Naive B cell (primary cell): ENCODE results near the gene C1orf159. TPM values are rescaled to one million over a fixed set of nuclear protein-coding genes. Genes with fewer than 3 reads are reported as not detected.
A peak's percentile ranks its signal among the peaks of the same experiment; 100 is the strongest.

Experiments used
- ATAC-seq, 2 donors: fragments of 150-1000 bp; cut with Tn5 transposase; 2 replicates each; pipeline ENCODE4 v1.10.0; 2021; ENCODE audit warnings: low read depth in 2 of 2, mild to moderate bottlenecking in 2 of 2, moderate library complexity in 2 of 2
- DNase-seq: peaks from one replicate; pipeline ENCODE4 v3.0.0; 2022
- H3K27ac Mint-ChIP-seq, 6 donors: one replicate each; pipeline ENCODE4 v1.8.0; 2020 to 2022; ENCODE audit warnings: mild to moderate bottlenecking in 6 of 6, mixed read lengths in 6 of 6, moderate library complexity in 5 of 6, inconsistent platforms in 2 of 6
- H3K27me3 Mint-ChIP-seq, 3 donors: one replicate each; pipeline ENCODE4 v1.8.0; 2021 to 2022; ENCODE audit warnings: mixed read lengths in 3 of 3, mild to moderate bottlenecking in 1 of 3
- H3K36me3 Mint-ChIP-seq, 2 donors: one replicate each; pipeline ENCODE4 v1.8.0; 2020 to 2022; ENCODE audit warnings: mixed read lengths in 2 of 2, inconsistent platforms in 1 of 2, mild to moderate bottlenecking in 1 of 2
- H3K4me1 Mint-ChIP-seq, 3 donors: one replicate each; pipeline ENCODE4 v1.8.0; 2020 to 2022; ENCODE audit warnings: mixed read lengths in 3 of 3, inconsistent platforms in 1 of 3, mild to moderate bottlenecking in 1 of 3, moderate library complexity in 1 of 3
- H3K4me3 Mint-ChIP-seq, 8 donors: one replicate each; pipeline ENCODE4 v1.8.0; 2020 to 2022; ENCODE audit warnings: mild to moderate bottlenecking in 8 of 8, mixed read lengths in 8 of 8, moderate library complexity in 8 of 8, inconsistent platforms in 2 of 8
- H3K9me3 Mint-ChIP-seq, 7 donors: one replicate each; pipeline ENCODE4 v1.8.0; 2020 to 2022; ENCODE audit warnings: mixed read lengths in 7 of 7, mild to moderate bottlenecking in 5 of 7, inconsistent platforms in 2 of 7, moderate library complexity in 1 of 7
- polyA plus RNA-seq, 6 donors: library from polyadenylated mRNA; unstranded; fragments of 300-500 nt; fragmentation: Illumina TruSeq; gene quantifications; one replicate each; pipeline ENCODE4 v1.2.3, GENCODE V29; 2021; ENCODE audit warnings: low read depth in 6 of 6

C1orf159 gene
- polyA plus RNA-seq, 6 donors from 2014 or later: 2.0 to 6.3 (median 4.3) TPM; not detected in 1

DNA sequence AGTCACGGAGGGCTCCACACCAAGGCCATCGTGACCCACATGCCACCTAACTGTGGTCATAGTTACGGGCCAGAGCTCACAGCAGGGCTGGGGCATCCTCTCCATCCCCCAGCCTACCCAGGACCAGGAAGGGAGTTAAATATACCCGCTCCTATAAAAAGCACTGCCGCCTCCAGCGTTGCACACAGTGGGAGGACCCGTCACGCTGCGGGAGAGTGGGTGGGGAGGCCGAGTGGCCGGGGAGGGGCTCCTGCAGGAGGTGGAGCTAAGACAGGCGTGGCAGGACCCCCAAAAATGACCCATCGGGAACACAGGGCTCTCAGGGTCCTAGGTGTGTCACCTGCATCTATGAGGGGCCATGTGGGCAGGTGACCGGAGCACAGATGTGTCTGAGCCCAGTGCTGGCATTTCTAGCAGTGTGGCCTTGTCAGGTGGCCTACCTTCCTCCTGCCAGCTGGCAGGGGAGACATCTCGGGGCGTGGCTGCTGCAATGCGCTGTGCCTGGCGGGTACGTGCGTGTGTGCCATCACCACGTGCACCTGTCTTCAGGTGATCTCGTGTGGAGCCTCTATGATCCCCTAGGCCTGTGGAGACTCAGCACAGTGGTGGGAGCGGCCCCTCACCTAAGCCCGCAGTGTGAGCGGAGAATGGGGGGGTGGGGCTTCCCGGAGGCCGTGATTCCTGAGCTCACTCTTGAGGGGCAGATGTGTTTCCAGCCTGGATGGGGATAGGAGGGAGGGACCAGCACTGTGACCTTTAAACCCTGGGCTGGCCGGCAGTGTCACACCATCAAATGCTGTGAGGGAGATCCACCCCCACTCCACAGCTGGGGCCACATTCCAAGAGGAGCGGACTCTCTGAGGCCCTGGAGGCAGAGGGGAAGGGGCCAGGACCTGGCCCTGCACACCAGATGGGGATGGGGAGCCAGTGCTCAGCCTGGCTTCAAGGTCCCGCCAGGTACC lies 78.2 kb downstream of the C1orf159 start:
- Mint-ChIP-seq H3K27me3 (peaks cover 4 to 49% (median 31%) of the 10 kb centered on the region in 3 donors), H3K4me3 (peak overlapping the region in 3 of 8 donors; percentile 15 to 62 (median 41)), H3K36me3 (no peaks in the 10 kb centered on the region), H3K9me3 (no peaks in the 10 kb centered on the region), H3K27ac (no peak overlapping the region), H3K4me1 (peaks cover 21 to 38% (median 29%) of the 10 kb centered on the region in 3 donors)
- DNase-seq: no peak
- ATAC-seq: no peak

DNA sequence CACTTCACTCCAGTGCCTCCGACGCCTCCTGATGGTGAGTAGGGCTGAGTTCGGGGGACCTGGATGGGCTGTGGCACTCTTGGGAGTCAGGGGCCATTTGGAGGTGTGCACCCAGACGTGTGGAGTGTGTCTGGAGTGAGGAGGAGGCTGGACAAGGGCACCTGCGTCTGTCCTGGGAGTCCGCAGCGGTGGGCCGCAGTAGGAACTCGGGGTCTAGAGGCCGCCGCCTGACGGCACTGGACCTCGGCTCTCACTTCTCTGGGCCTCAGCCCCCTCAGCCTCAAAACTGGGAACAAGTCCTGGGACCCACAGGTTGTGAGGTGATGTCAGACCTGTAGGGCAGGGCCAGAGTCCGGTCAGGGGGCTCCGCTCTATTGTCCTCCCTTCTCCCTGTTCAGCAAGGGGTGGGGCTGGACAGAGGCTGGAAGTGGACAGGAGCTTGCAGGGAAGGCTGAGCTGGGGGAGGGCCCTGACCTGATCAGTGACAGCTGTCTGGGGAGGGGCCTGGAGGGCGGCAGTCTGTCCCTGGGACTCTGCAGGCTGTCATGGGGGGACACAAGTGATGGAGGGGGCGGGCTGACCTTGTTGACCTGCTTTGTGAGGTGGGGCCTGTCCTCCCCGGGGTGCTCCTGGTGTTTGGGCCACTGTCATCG lies 80.5 kb downstream of the C1orf159 start:
- Mint-ChIP-seq H3K4me3 (peak overlapping the region in 2 of 8 donors; percentile 23 to 32), H3K27me3 (peaks cover 4 to 57% (median 39%) of the 10 kb centered on the region in 3 donors), H3K9me3 (no peaks in the 10 kb centered on the region), H3K4me1 (peaks cover 30 to 49% (median 37%) of the 10 kb centered on the region in 3 donors), H3K27ac (peak overlapping the region in 1 of 6 donors; percentile 42), H3K36me3 (no peaks in the 10 kb centered on the region)
- ATAC-seq (no peak), DNase-seq (no peak)

DNA sequence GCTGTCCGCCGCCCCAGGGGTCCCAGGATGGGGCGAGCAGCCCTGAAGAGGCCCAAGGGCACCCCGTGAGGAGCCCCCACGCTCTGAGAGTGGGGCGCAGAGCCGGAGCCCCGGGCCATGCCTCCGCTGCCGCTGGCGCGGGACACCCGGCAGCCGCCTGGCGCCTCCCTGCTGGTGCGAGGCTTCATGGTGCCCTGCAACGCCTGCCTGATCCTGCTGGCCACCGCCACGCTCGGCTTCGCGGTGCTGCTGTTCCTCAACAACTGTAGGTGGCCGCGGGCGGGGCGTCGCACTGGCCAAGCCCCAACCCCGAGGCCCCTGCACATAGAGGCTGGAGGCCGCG lies 81.5 kb downstream of the C1orf159 start:
- H3K9me3 Mint-ChIP-seq: no peaks in the 10 kb centered on the region
- peaks cover 27 to 43% (median 31%) of the 10 kb centered on the region in 3 donors for H3K4me1 Mint-ChIP-seq
- H3K27ac Mint-ChIP-seq: peak overlapping the region in 3 of 6 donors; percentile 37 to 72 (median 57)
- ATAC-seq (no peak), DNase-seq (no peak)
- H3K4me3 Mint-ChIP-seq: peak overlapping the region in 7 of 8 donors; percentile 56 to 80 (median 69)
- H3K36me3 Mint-ChIP-seq: no peaks in the 10 kb centered on the region
- peaks cover 4 to 53% (median 34%) of the 10 kb centered on the region in 3 donors for H3K27me3 Mint-ChIP-seq

DNA sequence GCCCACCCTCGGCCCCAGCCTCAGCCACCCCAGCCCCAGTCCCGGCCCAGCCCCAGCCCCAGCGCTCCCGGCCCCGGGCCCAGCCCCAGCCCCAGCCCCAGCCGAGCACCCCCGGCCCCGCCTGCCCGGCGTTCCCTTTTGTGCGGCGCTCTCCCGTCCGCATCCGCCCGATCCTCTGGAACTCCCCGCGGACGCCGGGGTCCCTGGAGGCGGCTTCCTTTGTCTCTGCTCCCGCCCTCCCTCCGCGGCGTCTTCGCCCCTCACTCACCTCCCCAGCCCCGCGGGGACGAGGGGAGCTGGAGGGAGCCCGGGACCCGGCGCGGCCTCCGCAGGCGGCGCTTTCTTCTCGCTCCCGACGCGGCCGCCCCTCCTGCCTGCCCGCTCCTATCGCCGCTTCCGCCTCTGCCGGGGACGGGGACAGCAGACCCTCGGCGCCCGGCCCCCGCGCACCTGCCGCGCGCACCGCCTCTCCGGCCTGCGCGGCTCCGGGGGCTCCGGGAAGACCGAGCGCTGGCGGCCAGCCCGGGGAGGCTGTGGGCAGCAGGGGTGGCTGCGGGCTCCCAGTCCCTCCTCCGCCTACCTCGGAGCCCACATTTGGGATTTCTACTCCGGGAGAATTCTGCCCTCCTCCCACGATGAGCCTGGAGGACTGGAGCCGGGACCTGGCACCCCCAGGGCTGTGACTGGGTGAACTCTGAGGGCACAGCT lies 82.0 kb downstream of the C1orf159 start:
- Mint-ChIP-seq H3K4me3 (peak overlapping the region in 5 of 8 donors; percentile 50 to 80 (median 68)), H3K9me3 (no peaks in the 10 kb centered on the region), H3K36me3 (no peaks in the 10 kb centered on the region), H3K27me3 (peaks cover 4 to 48% (median 28%) of the 10 kb centered on the region in 3 donors), H3K4me1 (peaks cover 22 to 37% (median 26%) of the 10 kb centered on the region in 3 donors), H3K27ac (peak overlapping the region in 1 of 6 donors; percentile 57)
- DNase-seq: no peak
- ATAC-seq: peak in 1 of 2 donors; percentile 5

DNA sequence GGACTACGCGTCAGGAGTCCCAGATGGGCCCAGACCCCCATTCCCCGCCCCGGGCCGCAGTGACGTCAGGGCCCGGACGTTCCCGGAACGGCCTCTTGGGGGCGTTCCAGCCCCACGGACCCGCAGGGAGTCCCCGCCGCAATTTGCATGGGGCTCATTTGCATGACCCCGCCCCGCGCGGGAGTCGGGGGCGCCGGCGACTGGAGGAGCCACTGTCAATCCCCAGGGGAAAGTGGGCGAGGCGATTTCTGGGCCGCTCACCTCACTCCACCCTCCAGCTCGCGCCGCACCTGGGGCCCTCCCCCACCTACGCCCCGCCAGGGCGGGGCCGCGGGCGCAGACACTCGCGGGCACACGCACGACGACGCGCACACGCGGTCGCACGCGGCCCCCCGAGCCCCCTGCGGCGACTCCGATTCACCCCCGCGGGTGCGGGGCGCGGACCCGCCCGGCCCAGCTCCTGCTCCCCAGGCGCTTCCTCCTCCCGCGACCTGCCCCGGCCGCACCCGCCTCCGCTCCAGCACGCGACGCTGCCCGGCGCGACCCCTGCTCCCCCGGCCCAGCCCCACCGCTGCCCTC lies 82.8 kb downstream of the C1orf159 start:
- DNase-seq (peak; percentile 97), ATAC-seq (peak; percentile 91)
- Mint-ChIP-seq H3K9me3 (no peaks in the 10 kb centered on the region), H3K4me3 (peak overlapping the region; percentile 25 to 78 (median 76)), H3K27me3 (peaks cover 4 to 40% (median 22%) of the 10 kb centered on the region in 3 donors), H3K27ac (peak overlapping the region in 3 of 6 donors; percentile 49 to 91 (median 65)), H3K36me3 (no peaks in the 10 kb centered on the region), H3K4me1 (peaks cover 14 to 29% (median 19%) of the 10 kb centered on the region in 3 donors)

DNA sequence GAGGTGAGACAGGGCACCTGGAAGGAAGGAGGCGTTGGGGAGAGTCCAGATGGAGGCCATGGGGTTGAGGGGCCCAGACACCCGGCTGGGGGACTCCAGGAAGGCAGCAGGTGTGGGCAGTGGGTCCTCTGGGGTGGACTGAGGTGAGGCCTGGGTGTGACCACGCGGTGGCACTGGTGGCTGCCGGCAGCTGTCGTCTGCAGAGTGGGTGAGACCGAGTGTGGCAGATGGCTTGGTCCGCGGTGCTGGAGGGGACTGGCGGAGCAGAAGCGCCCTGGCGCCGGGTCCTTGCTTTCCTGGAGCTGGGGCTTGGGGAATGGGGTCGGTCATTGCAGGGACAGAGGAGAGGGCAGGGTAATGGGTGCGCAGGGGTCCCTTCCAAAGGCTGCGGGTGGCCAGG lies 83.5 kb downstream of the C1orf159 start:
- Mint-ChIP-seq H3K36me3 (no peaks in the 10 kb centered on the region), H3K27me3 (peaks cover 4 to 35% (median 22%) of the 10 kb centered on the region in 3 donors), H3K4me3 (peak overlapping the region; percentile 30 to 84 (median 72)), H3K4me1 (peaks cover 9 to 29% (median 19%) of the 10 kb centered on the region in 3 donors), H3K27ac (peak overlapping the region in 5 of 6 donors; percentile 51 to 92 (median 87)), H3K9me3 (no peaks in the 10 kb centered on the region)
- no peak for DNase-seq
- ATAC-seq: no peak

Other genes with a start within 250 kb of the C1orf159 start
- gene SAMD11, start 192.2 kb downstream of the C1orf159 start, polyA plus RNA-seq: under 1 TPM in 2 of 6 donors, not detected in 4; 0.19 to 0.40 TPM
- 10 to 100 TPM; 50.8 to 78.2 (median 60.4) TPM for gene NOC2L, start 156.8 kb downstream of the C1orf159 start, polyA plus RNA-seq
- gene KLHL17, start 155.5 kb downstream of the C1orf159 start, polyA plus RNA-seq: 1 to 10 TPM in 4 of 6 donors, under 1 TPM in 1, not detected in 1; 0.70 to 1.8 (median 1.4) TPM
- not detected for gene PLEKHN1, start 149.6 kb downstream of the C1orf159 start, polyA plus RNA-seq
- not detected for gene PERM1, start 134.0 kb downstream of the C1orf159 start, polyA plus RNA-seq
- gene HES4, start 116.0 kb downstream of the C1orf159 start, polyA plus RNA-seq: under 1 TPM in 2 of 6 donors, not detected in 4; 0.45 to 0.64 TPM
- 100 to 1,000 TPM in 4 of 6 donors, 10 to 100 TPM in 2; 55.1 to 183 (median 124) TPM for gene ISG15, start 102.6 kb downstream of the C1orf159 start, polyA plus RNA-seq
- under 1 TPM in 2 of 6 donors, not detected in 4; 0.04 to 0.52 TPM for gene AGRN, start 96.0 kb downstream of the C1orf159 start, polyA plus RNA-seq
- gene RNF223, start 41.8 kb downstream of the C1orf159 start, polyA plus RNA-seq: not detected
- not detected for gene TTLL10, start 57.8 kb upstream of the C1orf159 start, polyA plus RNA-seq
- 10 to 100 TPM in 1 of 6 donors, 1 to 10 TPM in 5; 2.4 to 13.0 (median 7.9) TPM for gene TNFRSF18, start 90.5 kb upstream of the C1orf159 start, polyA plus RNA-seq
- gene TNFRSF4, start 98.1 kb upstream of the C1orf159 start, polyA plus RNA-seq: under 1 TPM in 3 of 6 donors, not detected in 3; 0.18 to 0.36 (median 0.32) TPM
- 100 to 1,000 TPM in 1 of 6 donors, 10 to 100 TPM in 5; 64.8 to 101 (median 85.4) TPM for gene SDF4, start 115.9 kb upstream of the C1orf159 start, polyA plus RNA-seq
- gene B3GALT6, start 116.1 kb upstream of the C1orf159 start, polyA plus RNA-seq: 10 to 100 TPM in 5 of 6 donors, 1 to 10 TPM in 1; 6.9 to 22.9 (median 12.9) TPM
- not detected for gene C1QTNF12, start 130.6 kb upstream of the C1orf159 start, polyA plus RNA-seq
- 100 to 1,000 TPM in 1 of 6 donors, 10 to 100 TPM in 5; 75.1 to 112 (median 87.4) TPM for gene UBE2J2, start 157.8 kb upstream of the C1orf159 start, polyA plus RNA-seq
- not detected for gene SCNN1D, start 164.3 kb upstream of the C1orf159 start, polyA plus RNA-seq
- 1 to 10 TPM; 1.9 to 7.2 (median 3.1) TPM for gene ACAP3, start 191.8 kb upstream of the C1orf159 start, polyA plus RNA-seq
- gene PUSL1, start 192.5 kb upstream of the C1orf159 start, polyA plus RNA-seq: 10 to 100 TPM in 5 of 6 donors, 1 to 10 TPM in 1; 7.2 to 17.2 (median 11.9) TPM
- 10 to 100 TPM; 45.9 to 61.5 (median 54.3) TPM for gene INTS11, start 208.6 kb upstream of the C1orf159 start, polyA plus RNA-seq
- gene CPTP, start 208.7 kb upstream of the C1orf159 start, polyA plus RNA-seq: 10 to 100 TPM in 3 of 6 donors, 1 to 10 TPM in 3; 7.9 to 16.9 (median 10.7) TPM
- under 1 TPM in 3 of 6 donors, not detected in 3; 0.28 to 0.44 (median 0.31) TPM for gene TAS1R3, start 215.2 kb upstream of the C1orf159 start, polyA plus RNA-seq
- gene DVL1, start 233.3 kb upstream of the C1orf159 start, polyA plus RNA-seq: 1 to 10 TPM in 1 of 6 donors, under 1 TPM in 4, not detected in 1; 0.40 to 1.0 (median 0.68) TPM
- not detected for gene MXRA8, start 242.5 kb upstream of the C1orf159 start, polyA plus RNA-seq